Hematopoietic multipotent progenitor cell (in vitro differentiated cells): Measurements from ENCODE around the gene C2orf80. TPM values are rescaled to one million over a fixed set of nuclear protein-coding genes. Genes with fewer than 3 reads are reported as not detected.
"Not testable (repeated sequence)": the region's sequence is repeated elsewhere in the genome, so short reads cannot be mapped to it uniquely, and the experiment has no call there.

Source experiments
- DNase-seq, 3 donors: peaks; one replicate each; pipeline ENCODE4 v3.0.0-alpha.2; 2011 to 2015; ENCODE audit warnings: low read depth in 2 of 3, low spot score in 2 of 3
- total RNA-seq: library from RNA; depleted of rRNA; stranded (reverse); fragments of >200 nt; gene quantifications from one replicate; pipeline ENCODE4 v1.2.3, GENCODE V29; 2012

The C2orf80 gene
- not detected for total RNA-seq

DNA sequence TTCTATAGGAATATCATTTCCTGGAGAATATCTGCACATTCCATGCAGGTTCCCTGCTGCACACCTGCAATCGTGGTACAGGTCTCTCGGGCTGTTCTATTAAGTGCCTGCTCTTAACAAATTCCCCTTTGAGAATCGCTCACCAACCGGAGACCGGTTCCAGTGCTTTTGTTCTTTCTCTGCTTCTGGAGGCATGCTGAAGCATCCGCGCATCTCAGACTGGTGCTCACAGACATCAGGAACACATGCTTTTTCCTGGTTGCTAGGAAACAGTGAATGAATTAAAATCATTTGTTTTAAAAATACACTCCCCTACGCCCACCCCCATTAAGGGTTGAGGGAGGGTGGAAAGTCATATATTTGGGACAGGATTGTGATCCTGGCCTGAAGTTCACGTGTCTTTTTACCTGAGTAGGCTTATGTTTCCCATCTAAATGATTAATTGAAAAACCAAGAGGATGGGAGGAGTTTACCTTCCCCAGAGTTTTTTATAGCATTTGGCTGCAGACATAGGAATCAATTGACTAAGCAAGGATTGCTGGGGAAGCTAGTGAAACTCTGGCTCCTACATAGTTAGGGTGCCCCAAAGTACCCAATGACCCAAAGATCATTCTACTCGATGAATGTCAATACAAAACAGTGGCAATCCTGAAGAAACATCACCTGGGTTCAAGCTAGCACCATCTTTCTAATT, at the start of gene C2orf80:
C2orf80 (minus strand) TSS at position 221 of the 694 bp plus-strand sequence. CDS start 3,044 bp downstream, outside the sequence.
- DNase-seq: no peak

DNA sequence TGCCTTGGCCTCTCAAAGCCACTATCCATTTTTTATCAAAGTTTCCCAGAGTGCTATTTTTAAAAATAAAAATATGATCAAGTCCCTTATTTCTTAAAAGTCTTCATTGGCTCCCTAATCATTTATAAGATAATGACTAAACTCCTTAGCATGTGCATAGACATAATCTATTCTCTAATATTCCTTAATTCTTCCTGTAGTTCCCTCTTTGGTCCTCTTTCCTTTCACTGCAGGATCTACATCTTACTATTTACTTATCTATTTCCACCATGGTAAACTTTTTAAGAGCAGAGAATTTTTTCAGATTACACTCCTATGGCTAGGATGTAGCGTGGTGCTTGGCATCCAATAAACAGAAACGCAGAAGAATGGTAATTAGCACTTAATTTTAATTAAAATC, 46.0 kb upstream of the C2orf80 start:
- DNase-seq: no peak

DNA sequence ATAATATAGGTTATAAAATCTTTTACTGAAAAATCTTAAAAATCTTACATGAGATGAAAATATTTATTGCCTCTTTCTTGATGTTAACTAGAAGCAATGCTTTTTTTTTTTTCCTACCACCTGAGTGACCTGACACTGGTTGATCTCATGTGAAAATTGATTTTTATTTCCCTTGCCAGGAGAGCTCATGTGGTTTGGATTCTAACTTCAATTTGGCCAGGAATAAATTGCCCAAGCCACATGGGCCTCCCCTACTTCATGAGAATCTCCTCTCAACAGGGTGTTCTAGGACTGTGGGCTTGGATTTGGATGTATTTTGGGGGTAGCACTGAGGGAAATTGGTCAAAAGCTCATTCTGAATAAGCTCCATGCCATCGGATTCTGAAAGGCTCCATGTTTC, 45.0 kb upstream of the C2orf80 start:
- no peak for DNase-seq

DNA sequence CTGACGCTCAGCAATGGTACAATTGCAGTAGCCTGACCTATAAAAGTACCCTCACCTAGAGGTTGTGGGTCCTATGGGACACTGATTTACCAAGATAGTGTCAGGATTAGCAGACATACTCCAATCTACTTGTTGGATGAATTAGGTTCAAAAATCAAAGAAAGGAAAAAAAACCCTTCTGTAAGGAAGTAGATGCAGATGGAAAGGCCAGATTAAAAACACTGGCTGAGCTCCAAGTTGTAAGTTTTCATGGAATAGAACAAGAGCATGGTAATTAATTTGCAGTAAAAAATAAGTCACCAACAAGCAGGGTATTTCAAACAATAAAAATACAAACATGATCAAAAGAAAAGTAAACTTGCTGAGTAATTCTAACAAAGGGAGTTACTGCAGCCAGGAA, 38.6 kb upstream of the C2orf80 start:
- peak in 2 of 3 donors; percentile 34 to 78 for DNase-seq

- no peak for DNase-seq
These were observed 37.9 kb upstream of the C2orf80 start for GRCh38 chr2:208227581-208228232.

DNA sequence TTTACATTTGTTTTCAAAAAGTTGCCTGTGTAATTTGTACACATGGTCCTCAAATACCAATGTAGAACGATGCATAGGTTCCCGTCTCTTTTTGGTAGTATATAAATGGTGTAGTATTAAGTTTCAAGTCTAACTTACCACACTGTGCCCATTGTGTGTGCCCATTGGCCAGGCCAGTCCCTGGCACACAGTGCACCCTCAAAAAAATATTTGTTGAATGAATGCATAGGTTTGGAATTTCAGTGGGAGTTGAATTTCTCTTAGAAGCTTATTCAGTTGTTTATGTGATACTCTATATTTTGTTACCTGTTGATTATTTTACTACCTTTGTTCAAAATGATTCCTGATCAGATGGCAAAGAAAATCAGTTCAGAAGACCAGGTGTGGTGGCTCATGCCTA, 35.0 kb upstream of the C2orf80 start:
- DNase-seq: no peak

GRCh38 chr2:208222351-208222750, 32.5 kb upstream of the C2orf80 start:
- DNase-seq: no peak

GRCh38 chr2:208221873-208222272, 32.0 kb upstream of the C2orf80 start:
- not testable (repeated sequence) for DNase-seq

DNA sequence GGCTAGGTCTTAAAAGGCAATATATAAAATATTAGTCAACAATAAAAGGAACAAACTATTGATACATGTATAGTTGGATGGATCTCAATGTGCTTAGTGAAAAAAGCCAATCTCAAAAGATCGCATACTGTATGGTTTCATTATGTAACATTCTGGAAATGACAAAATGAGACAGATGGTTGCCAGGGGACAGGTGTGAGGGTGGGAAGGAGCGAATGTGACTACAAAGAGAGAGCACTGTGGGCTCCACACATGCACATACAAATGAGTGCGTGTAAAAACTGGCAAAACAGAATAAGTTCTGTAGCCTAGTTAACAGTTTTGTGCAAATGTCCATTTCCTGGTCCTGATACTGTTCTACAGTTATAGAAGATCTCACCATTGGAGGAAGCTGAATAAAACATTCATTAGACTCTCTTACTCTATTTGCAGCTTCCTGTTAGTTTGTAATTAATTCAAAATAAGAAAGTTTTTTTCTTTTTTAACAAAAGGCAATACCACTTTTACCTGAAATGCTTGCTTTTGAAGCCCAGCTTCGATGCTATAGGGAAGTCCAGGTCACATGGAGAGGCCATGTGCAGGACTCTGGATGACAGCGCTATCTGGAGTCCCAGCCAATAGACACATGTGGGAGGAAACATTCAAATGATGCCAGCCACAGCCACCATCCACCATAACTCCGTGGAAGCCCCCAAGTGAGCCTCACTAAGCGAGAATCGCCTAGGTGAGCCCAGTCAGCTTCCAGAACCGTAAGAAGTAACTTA, 21.0 kb upstream of the C2orf80 start:
- DNase-seq: no peak

- no peak for DNase-seq
These were observed 18.7 kb upstream of the C2orf80 start for GRCh38 chr2:208208335-208209085.

- DNase-seq: no peak
These were observed 17.9 kb upstream of the C2orf80 start for GRCh38 chr2:208207769-208208168.

GRCh38 chr2:208204166-208204565, 14.3 kb upstream of the C2orf80 start:
- DNase-seq: peak in 1 of 3 donors; percentile 18

GRCh38 chr2:208195531-208195930, 5.7 kb upstream of the C2orf80 start:
- DNase-seq: no peak

DNA sequence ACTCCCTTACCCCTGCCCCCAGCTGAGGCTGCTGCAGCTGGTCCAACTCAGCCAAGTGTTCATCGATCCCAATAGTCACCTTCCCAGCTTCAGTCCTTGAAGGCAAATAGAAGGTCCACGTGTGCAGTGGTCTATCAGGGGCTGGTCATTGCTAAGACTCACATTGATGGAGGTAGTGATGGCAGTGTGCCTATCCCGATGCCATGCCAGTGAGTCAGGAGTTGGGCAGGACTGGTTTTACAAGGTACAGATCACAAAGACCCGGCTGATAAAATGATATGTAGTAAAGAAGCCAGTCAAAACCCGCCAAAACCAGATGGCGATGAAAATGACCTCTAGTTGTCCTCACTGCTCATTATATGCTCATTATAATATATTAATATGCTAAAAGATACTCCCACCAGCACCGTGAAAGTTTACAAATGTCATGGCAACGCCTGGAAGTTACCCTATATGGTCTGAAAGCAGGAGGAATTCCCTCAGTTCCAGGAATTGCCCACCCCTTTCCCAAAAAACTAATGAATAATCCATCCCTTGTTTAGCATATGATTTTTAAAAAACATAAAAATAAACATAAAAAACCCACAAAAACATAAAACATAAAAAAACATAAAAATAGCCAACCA, 2.9 kb upstream of the C2orf80 start:
- DNase-seq: no peak

DNA sequence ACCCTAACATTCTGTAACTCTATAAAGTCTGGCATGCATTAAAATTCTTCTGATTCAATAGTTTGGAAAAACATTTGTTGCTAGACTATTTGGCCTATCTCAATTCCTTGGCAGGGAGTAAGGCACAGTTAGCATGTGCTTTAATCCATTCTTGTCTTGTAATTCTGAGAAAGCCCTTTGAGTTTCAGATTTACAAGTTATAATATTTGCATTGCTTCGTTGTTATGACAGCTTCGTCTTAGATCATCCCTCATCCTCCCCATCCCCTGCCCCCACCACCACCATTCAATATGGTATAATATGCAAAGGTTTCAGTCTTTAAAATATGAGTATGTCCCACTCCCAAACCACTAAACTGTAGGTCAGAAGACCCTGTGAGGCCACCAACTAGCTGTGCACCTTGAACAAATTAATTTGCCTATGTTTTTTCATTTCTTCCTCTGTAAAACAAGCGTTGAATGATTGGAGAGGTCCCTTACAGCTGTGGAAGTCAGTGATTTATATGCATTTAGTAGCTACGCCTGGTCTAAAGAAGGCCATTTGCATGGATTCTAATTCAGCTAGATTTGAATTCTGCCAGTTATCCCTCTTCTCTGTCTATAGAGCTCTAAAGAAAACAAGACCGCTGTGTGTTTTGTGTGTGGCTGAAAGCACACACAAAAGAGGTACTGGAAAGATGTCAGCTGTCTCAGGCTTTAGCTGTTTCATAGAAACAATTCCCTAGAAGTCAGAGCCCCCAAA, 591 bp downstream of the C2orf80 start:
- no peak for DNase-seq

- no peak for DNase-seq
These were observed 2.9 kb downstream of the C2orf80 start for GRCh38 chr2:208186893-208187292.

GRCh38 chr2:208186465-208186864, 3.4 kb downstream of the C2orf80 start:
- no peak for DNase-seq

- DNase-seq: no peak
These were observed 5.7 kb downstream of the C2orf80 start for GRCh38 chr2:208183972-208184705.

- peak in 1 of 3 donors; percentile 14 for DNase-seq
These were observed 6.3 kb downstream of the C2orf80 start for GRCh38 chr2:208183526-208183925.
